GM20431 (cell line): Measurements from ENCODE around the gene MRPL38.
"Not testable (repeated sequence)": the region's sequence is repeated elsewhere in the genome, so short reads cannot be mapped to it uniquely, and the experiment has no call there.

Experiments used
- in situ Hi-C: fragments of 300-500 bp; cut with MseI, MboI; formaldehyde crosslinking; loops from one replicate; pipeline ENCODE4 v1.15.0; 2020; ENCODE audit warnings: low sequenced_read_pairs; ENCODE audit not compliant: unreplicated experiment

Gene MRPL38

GRCh38 chr17:75877752-75878173, 26.9 kb downstream of the MRPL38 start:
- in situ Hi-C loops = no loop called here

GRCh38 chr17:75876938-75877751, 27.5 kb downstream of the MRPL38 start:
- in situ Hi-C loops = no loop called here

- in situ Hi-C loops = no loop called here
Observed at GRCh38 chr17:75876190-75876937, 28.3 kb downstream of the MRPL38 start.

GRCh38 chr17:75875940-75876189, 28.8 kb downstream of the MRPL38 start:
- in situ Hi-C loops = no loop called here

- in situ Hi-C loops = no loop called here
Observed at GRCh38 chr17:75875182-75875939, 29.3 kb downstream of the MRPL38 start.

GRCh38 chr17:75874323-75875181, 30.1 kb downstream of the MRPL38 start:
- in situ Hi-C loops = no loop called here

GRCh38 chr17:75873587-75874322, 30.9 kb downstream of the MRPL38 start:
- in situ Hi-C loops = no loop called here

- in situ Hi-C loops = no loop called here
Observed at GRCh38 chr17:75872434-75873351, 32.0 kb downstream of the MRPL38 start.

GRCh38 chr17:75870228-75870627, 34.5 kb downstream of the MRPL38 start:
- in situ Hi-C loops = not testable (repeated sequence)

GRCh38 chr17:75869282-75870141, 35.2 kb downstream of the MRPL38 start:
- in situ Hi-C loops = no loop called here

GRCh38 chr17:75868730-75869281, 35.9 kb downstream of the MRPL38 start:
- in situ Hi-C loops = not testable (repeated sequence)

GRCh38 chr17:75865404-75866188, 39.1 kb downstream of the MRPL38 start:
- in situ Hi-C loops = not testable (repeated sequence)

- in situ Hi-C loops = not testable (repeated sequence)
Observed at GRCh38 chr17:75864887-75865286, 39.8 kb downstream of the MRPL38 start.

GRCh38 chr17:75864448-75864871, 40.2 kb downstream of the MRPL38 start:
- in situ Hi-C loops = no loop called here

- in situ Hi-C loops = no loop called here
Observed at GRCh38 chr17:75861927-75862317, 42.8 kb downstream of the MRPL38 start.

- in situ Hi-C loops = not testable (repeated sequence)
Observed at GRCh38 chr17:75859358-75859757, 45.3 kb downstream of the MRPL38 start.
